ENCODE data around the gene PPP4R1.
A peak's percentile ranks its signal among the peaks of the same experiment; 100 is the strongest.
"Not testable (repeated sequence)": the region's sequence is repeated elsewhere in the genome, so short reads cannot be mapped to it uniquely, and the experiment has no call there.

The PPP4R1 gene

DNA sequence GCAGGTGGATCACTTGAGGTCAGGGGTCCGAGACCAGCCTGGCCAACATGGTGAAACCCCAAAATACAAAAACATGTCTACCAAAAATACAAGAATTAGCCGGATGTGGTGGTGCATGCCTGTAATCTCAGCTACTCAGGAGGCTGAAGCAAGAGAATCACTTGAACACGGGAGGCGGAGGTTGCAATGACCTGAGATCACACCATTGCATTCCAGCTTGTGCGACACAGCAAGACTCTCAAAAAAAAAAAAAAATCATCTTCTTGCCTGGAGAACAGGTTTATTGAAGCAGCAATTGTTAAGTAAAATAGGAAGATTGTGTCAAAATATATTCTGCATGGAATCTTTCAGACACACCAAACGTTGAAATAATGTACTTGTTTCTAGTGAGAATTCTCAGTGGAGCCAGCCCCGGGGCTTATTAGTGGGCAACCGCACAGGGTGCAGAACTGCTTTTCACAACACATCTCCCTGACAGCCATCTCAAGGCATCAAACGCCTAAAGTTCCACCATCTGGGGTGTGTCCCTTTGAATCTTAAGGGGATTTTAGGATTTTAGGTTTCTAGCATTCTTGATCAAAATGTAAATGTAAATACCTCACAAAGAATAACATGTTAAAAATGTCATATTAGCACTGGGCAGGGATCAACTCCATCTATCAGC lies 28.6 kb upstream of the PPP4R1 start:
- no peak for TF ChIP-seq CTCF (conservative IDR thresholded peaks at IDR 0.05; ENCODE audit: low read depth, low read length)
- no peak overlapping the region for H3K4me3 ChIP-seq (ENCODE audit: low read depth, low read length)
- peak; percentile 48 for DNase-seq (ENCODE audit: low read depth)

- DNase-seq (ENCODE audit: low read depth): not testable (repeated sequence)
These were observed 26.7 kb upstream of the PPP4R1 start for GRCh38 chr18:9641081-9641480.

DNA sequence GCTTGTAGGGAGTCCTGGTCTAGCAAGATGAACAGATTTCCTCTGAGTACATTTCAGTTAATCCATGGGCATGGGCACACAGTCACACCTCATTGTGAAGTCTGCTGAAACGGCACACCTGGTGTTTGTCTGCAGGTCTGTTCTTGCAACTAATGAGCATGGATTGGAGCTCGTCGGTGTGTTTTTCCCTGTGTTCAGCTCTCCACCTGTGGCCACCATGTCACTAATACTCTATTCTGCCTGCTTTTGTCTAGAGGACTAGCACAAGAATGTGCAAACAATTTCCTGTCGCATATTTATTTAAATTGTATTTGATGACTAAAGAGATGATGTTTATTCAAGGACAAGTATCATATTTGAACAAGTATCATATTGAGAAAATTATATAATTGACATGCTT lies 24.5 kb upstream of the PPP4R1 start:
- TF ChIP-seq CTCF (conservative IDR thresholded peaks at IDR 0.05; ENCODE audit: low read depth, low read length): no peak
- no peak overlapping the region for H3K4me3 ChIP-seq (ENCODE audit: low read depth, low read length)
- DNase-seq (ENCODE audit: low read depth): no peak

More at GRCh38 chr18:9641081-9641480, 26.7 kb upstream of the PPP4R1 start:
- H3K4me3 ChIP-seq (ENCODE audit: low read depth, low read length): not testable (repeated sequence)

DNA sequence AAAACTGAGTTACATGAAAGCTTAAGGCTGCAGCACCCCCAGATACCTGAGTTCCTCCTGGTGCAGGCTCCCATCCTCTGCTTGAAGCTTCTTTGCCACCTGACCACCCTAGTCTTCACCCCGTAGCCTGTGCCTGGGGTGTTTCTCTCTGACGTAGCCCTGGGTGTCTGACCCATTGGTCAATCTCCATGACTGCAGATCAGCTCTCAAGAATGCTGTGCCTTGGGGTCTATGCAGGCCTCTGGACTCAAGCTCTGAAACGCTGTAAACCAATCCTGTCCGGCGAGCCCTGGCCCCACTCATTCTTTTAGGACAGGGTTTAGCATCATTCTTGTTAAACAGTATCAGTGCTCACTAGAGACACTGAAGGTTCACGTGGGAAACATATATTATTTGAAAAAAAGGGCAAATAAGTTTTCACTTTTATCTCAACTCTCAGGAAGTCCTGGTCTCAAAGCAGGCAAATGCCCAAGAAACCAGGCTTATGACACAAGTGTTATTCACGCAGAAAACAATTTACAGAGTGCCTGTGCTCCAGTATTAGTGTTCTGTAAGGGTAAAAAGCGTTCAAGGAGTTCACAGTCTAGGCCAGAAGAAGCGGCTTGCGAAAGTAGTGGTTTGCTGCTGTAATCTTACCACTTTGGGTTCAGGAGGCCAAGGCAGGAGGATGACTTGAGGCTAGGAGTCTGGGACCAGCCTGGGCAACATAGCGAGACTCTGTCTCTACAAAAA lies 22.8 kb upstream of the PPP4R1 start:
- no peak for TF ChIP-seq CTCF (conservative IDR thresholded peaks at IDR 0.05; ENCODE audit: low read depth, low read length)
- H3K4me3 ChIP-seq (ENCODE audit: low read depth, low read length): no peak overlapping the region
- DNase-seq (ENCODE audit: low read depth): no peak

GRCh38 chr18:9634856-9635255 lies 20.5 kb upstream of the PPP4R1 start:
- no peak overlapping the region for H3K4me3 ChIP-seq (ENCODE audit: low read depth, low read length)
- DNase-seq (ENCODE audit: low read depth): no peak
- no peak for TF ChIP-seq CTCF (conservative IDR thresholded peaks at IDR 0.05; ENCODE audit: low read depth, low read length)

DNA sequence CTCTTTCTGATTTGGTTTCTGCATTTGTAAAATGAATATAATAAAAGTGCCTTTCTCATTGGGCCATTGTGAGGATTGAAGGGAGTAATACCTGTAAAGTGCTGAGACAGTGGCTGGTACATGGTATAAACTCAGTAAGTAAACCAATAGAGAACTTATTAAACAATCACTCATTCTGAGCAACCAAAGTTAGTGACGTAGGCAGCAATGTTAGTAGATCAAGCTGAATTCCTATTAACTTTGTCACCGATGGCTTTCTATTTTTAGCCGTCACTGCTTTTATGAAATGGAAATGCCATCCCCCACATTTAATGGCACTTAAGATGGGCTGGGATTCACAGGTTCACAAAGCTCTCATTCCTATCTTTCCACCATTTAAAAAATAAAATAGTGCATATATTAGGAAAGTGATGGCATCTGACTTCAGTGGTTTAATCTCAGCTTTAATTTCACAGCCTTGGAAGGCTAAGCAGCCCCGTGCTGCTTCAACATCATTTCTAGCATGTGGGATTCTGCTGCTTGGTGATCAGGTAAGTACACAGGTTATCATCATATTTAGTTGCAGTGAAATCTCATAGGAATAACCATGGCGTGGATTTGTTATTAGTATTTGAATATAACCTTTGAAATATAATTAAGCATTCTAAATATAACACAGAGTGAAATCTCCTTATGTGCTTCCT lies 17.6 kb upstream of the PPP4R1 start:
- no peak for TF ChIP-seq CTCF (conservative IDR thresholded peaks at IDR 0.05; ENCODE audit: low read depth, low read length)
- H3K4me3 ChIP-seq (ENCODE audit: low read depth, low read length): no peak overlapping the region
- peak; percentile 88 for DNase-seq (ENCODE audit: low read depth)

DNA sequence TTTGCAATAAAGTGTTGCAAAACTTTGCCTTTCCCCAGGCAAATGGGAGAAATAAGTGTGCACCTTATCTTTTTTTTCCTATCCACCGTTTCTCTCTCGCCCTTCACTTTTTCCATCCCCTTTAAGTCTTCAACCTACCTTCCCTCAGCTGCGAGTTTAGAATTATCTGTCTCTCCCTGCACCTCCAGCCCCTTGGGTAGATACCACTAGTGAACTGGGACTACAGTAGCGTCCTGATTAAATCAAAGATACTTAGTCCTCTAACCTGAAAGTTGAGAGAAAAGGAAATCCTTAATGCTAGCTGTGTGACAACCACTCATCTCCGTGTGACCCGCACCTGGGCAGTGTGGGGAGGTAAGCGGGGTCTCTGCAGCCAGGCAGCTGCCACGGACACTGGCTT lies 16.1 kb upstream of the PPP4R1 start:
- TF ChIP-seq CTCF (conservative IDR thresholded peaks at IDR 0.05; ENCODE audit: low read depth, low read length): no peak
- H3K4me3 ChIP-seq (ENCODE audit: low read depth, low read length): no peak overlapping the region
- DNase-seq (ENCODE audit: low read depth): no peak
